ENCODE data around the gene AP2A1.
A peak's percentile ranks its signal among the peaks of the same experiment; 100 is the strongest.

- no peak for TF ChIP-seq POLR2AphosphoS5 (IDR thresholded peaks at IDR 0.05; ENCODE audit: low read length)
- no peak for TF ChIP-seq SMC3 (IDR thresholded peaks at IDR 0.05; ENCODE audit: borderline replicate concordance, low read length)
- no peak for TF ChIP-seq EP300 (IDR thresholded peaks at IDR 0.05; ENCODE audit: borderline replicate concordance in 1 of 2, control insufficient read depth in 1 of 2, low read depth in 2 of 2, low read length in 2 of 2)
- TF ChIP-seq CTCF (IDR thresholded peaks at IDR 0.05 in 2 of 3, conservative IDR thresholded peaks at IDR 0.05 in 1 of 3; ENCODE audit: control insufficient read depth in 2 of 3, extremely low read depth in 1 of 3, insufficient read depth in 1 of 3, low read depth in 3 of 3, low read length in 3 of 3) = peak in 1 of 3 experiments; percentile 27; a peak in 1 of 6 replicates
- TF ChIP-seq SMARCA5 (IDR thresholded peaks at IDR 0.05) = no peak
- no peak for TF ChIP-seq CBX3 (IDR thresholded peaks at IDR 0.05; ENCODE audit: borderline replicate concordance, low read depth)
- no peak for TF ChIP-seq TAF1 (IDR thresholded peaks at IDR 0.05; ENCODE audit: borderline replicate concordance, low read depth, low read length)
- TF ChIP-seq CREM (IDR thresholded peaks at IDR 0.05; ENCODE audit: low read depth) = no peak
- no peak for TF ChIP-seq GABPA (IDR thresholded peaks at IDR 0.05; ENCODE audit: low read depth)
These were observed 33.1 kb downstream of the AP2A1 start for GRCh38 chr19:49799798-49800376.

Measured in GM12878 (cell line).